Astrocyte of the spinal cord (primary cell): Measurements from ENCODE around the gene CRYGB.
"Not testable (repeated sequence)": the region's sequence is repeated elsewhere in the genome, so short reads cannot be mapped to it uniquely, and the experiment has no call there.

Source experiments
- DNase-seq: peaks from one replicate; pipeline ENCODE4 v3.0.0; 2011; ENCODE audit warnings: low read depth, low spot score
- H3K4me3 ChIP-seq: 2 replicates; pipeline ENCODE4 v1.5.1; 2011; ENCODE audit warnings: low read depth, mild to moderate bottlenecking, low read length, moderate library complexity
- in situ Hi-C: cut with HindIII; loops from 2 replicates; pipeline ENCODE4 v1.10.0; 2017; ENCODE audit warnings: low sequenced_read_pairs
- TF ChIP-seq, protein P1 (sequence below): IDR thresholded peaks from 2 replicates; pipeline ENCODE4 v1.5.1; 2012; ENCODE audit warnings: low read depth, mild to moderate bottlenecking, low read length, inconsistent platforms

The CRYGB gene

DNA sequence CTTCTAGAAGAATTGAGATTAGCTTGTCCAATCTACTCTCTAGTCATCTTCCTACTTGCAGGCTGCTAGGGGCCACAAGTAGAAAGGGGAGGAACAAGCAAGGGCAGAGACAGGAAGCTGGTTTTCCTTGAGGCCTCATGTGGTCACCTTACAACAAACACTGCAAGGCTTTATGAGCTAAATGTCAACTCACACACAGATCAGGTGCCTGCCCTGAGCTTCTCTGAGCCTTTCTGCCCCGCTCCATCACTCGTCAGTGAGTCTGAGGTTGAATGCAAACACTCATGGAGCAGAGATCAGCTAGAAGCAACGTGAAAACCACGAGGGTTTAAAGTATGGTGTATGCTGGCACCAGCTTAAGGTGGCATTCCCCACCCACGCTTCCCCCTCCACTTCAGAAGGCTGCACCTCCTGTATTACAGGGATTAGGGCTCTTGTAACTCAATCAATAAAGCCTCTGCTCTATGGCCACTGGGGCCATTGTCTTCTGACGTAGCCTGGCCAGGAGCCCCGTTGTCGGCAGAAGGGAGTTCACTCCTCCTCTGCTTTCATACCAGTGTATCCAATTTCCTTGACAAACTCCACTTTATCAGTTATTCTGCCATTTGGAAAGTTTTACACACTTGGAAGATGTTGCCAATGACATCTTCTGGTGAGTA is 10.9 kb downstream of the CRYGB start:
- no peak overlapping the region for H3K4me3 ChIP-seq
- in situ Hi-C loops, result no loop called here
- TF ChIP-seq, protein P1, sequence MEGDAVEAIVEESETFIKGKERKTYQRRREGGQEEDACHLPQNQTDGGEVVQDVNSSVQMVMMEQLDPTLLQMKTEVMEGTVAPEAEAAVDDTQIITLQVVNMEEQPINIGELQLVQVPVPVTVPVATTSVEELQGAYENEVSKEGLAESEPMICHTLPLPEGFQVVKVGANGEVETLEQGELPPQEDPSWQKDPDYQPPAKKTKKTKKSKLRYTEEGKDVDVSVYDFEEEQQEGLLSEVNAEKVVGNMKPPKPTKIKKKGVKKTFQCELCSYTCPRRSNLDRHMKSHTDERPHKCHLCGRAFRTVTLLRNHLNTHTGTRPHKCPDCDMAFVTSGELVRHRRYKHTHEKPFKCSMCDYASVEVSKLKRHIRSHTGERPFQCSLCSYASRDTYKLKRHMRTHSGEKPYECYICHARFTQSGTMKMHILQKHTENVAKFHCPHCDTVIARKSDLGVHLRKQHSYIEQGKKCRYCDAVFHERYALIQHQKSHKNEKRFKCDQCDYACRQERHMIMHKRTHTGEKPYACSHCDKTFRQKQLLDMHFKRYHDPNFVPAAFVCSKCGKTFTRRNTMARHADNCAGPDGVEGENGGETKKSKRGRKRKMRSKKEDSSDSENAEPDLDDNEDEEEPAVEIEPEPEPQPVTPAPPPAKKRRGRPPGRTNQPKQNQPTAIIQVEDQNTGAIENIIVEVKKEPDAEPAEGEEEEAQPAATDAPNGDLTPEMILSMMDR, result no peak
- no peak for DNase-seq

DNA sequence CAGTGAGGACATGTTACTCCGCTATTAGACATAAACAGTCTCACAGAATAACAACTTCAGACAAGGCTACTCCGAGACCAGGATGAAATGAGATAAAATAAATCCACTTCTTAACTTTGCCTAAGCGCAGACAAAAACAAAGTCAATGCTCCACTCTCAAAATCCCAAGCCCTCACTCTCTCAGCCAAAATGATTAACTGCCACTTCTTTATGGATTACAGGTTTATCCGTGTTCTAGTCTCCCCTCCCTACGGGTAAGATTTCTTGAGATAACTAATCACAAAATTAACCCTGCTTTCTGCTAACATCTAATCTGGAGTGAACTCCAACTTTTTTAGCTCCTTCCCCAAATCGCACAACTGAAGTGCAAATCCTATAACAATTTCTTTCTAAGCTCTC is 15.2 kb downstream of the CRYGB start:
- TF ChIP-seq, protein P1, result no peak
- no peak for DNase-seq
- in situ Hi-C loops, result no loop called here
- no peak overlapping the region for H3K4me3 ChIP-seq

DNA sequence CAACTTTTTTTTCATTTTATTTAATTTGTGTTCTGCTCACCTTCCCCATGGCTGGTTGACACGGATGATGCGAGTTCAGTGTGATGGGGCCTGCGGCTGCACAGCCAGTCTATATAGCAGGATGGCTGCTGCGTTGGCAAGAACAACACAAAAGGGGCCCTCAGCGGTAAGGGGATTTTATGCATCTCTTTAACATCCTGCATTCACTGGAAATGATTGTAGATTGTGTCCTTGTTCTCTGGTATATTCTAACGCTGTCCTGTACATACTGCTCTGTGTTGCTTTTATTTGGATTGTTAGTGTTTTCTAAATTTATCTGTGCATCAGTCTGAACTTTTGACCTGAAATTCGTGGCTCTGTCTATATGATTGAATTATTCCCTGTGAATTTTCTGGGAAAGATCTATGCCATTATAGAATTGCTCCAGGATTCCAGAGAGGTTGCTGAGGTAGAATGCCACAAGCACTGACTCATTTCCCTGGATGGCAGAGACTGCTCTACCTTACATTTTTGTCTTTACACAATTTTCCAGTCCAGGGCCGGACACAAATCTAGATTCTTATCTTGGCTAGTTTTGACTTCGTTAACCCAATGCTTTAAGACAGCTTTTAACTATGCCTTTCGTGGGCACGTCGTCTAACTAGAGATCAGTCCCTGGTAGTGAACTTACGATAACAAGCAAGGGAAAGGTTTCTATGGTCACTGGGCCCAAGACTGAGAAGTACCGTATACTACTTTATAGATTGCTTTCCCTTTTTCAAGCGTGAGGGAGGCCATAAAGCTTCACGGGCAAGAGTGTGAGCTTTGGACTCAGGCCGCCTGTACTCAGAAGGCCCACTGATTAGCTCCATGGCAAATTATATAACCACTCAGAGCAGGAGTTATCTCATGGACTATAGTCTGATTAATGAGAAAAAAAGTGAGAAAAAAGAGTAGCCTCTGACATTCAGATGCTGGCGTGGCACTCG is 15.9 kb downstream of the CRYGB start, which contains the start of gene CRYGC:
Gene CRYGC (minus strand): TSS at position 85 of the 968 bp plus-strand sequence. CDS start 36 bp downstream, at position 49.
- TF ChIP-seq, protein P1, result no peak
- DNase-seq, result no peak
- H3K4me3 ChIP-seq, result no peak within 1 kb of the TSS
- in situ Hi-C loops, result no loop called here

DNA sequence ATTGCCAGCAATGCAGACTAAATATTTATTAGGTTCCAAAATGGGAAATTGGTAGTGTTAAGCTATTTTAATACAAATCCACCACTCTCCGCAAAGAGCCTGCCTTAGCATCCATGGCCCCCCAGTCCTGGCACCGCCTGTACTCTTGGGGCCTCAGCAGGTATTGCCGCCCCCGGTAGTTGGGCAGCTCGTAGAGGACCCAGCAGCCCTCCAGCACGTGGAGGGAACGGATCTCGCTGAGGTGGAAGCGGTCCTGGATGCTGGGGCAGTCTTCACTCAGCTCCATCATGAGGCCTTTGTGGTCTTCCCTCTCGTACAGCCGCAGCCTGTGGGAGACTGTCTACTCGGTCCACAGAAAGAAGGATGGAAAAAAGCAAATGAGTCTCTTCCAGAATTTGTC is 17.8 kb downstream of the CRYGB start:
- no peak overlapping the region for H3K4me3 ChIP-seq
- in situ Hi-C loops, result no loop called here
- TF ChIP-seq, protein P1, result no peak
- no peak for DNase-seq

DNA sequence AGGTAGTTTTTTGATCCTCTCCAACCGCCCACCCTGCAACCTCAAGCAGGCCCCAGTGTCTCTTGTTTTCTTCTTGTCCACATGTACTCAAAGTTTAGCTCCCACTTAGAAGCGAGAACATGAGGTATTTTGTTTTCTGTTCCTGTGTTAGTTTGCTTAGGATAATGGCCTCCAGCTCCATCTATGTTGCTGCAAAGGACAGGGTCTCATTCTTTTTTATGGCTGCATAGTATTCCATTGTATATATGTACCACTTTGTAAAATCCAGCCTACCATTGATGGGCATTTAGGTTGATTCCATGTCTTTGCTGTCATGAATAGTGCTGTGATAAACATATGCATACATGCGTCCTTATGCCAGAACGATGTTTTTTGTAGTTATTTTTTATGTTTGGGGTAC is 18.9 kb downstream of the CRYGB start:
- TF ChIP-seq, protein P1, result no peak
- no peak overlapping the region for H3K4me3 ChIP-seq
- in situ Hi-C loops, result no loop called here
- no peak for DNase-seq

DNA sequence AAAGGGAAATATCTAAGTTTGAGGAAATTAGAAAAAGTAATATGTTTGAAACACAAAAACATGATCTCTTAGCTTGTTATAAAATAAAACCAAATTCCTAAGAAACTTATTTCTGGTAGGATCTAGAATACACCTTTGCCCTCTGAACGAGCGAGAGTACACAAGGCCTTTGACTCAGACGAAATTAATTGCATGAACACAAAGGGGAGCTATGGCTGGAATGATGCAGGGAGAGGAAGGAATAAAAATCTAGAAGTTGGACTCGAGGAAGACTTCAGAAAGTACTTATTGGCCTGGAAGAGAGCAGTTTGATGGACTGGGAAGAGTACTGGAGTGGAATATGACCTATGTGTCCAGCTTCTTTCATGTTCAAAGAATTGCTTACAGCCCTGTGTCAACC is 20.7 kb downstream of the CRYGB start:
- TF ChIP-seq, protein P1, result no peak

DNA sequence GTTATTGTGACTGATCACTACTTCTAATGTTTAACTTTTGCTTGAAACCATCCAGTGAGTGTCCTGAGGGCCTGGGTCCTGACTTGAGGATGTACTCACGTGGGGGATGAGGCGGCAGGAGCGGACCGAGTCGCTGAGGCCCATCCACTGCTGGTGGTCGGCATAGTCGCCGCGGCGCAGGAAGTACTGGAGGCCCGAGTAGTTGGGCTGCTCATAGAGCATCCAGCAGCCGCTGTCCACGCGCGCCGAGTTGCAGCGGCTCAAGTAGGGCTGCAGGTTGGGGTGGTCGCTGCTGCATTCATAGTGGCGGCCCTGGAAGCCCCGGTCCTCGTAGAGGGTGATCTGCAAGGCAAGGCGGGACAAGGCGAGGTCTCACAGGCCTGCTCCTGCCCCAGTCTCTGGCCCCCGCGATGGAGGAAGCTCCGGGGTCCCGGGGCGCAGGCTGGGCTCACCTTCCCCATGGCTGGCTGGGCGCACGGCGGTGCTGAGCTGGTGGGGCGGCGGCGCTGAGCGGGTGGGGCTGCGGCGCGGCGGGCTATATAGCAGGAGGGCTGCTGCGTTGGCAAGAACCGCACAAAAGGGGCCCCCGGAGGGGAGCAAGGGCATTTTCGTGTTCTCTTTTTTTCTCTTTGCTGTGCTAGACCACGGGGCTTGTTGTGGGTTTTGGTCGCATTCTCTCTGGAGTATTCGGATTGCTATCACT is 21.8 kb downstream of the CRYGB start, which contains the start of gene CRYGD:
Gene CRYGD (minus strand): TSS at position 512 of the 703 bp plus-strand sequence. CDS start 51 bp downstream, at position 461.
- peak within 1 kb of the TSS; percentile 25 for H3K4me3 ChIP-seq
- DNase-seq, in situ Hi-C loops: not testable (repeated sequence)

More for the DNA sequence above, 20.7 kb downstream of the CRYGB start:
- DNase-seq, result no peak
- in situ Hi-C loops, result no loop called here
- no peak overlapping the region for H3K4me3 ChIP-seq
